ENCODE measurements around the gene KIT.

GRCh38 chr4:54679813-54680212 lies 22.1 kb downstream of the KIT start:
- TF ChIP-seq EP300 (IDR thresholded peaks at IDR 0.05), result no peak
- TF ChIP-seq POLR2A (IDR thresholded peaks at IDR 0.05; ENCODE audit: low read depth), result no peak
- no peak for TF ChIP-seq CTCF (IDR thresholded peaks at IDR 0.05)
- TF ChIP-seq POLR2AphosphoS5 (IDR thresholded peaks at IDR 0.05), result no peak
